Measurements from ENCODE around the gene NR3C2. TPM values are rescaled to one million over a fixed set of nuclear protein-coding genes. Genes with fewer than 3 reads are reported as not detected.

NR3C2 gene
- total RNA-seq, 1 donor from 2014 or later: 25.9 TPM

GRCh38 chr4:148341980-148342800 is 100.0 kb downstream of the NR3C2 start:
- Histone ChIP-seq H3K36me3 (no peaks in the 10 kb centered on the region), H3K27ac (no peak overlapping the region), H3K4me1 (peaks cover 25% of the 10 kb centered on the region), H3K4me3 (peak overlapping the region; percentile 15), H3K27me3 (no peaks in the 10 kb centered on the region), H3K9me3 (no peaks in the 10 kb centered on the region)
- TF ChIP-seq, protein P1, sequence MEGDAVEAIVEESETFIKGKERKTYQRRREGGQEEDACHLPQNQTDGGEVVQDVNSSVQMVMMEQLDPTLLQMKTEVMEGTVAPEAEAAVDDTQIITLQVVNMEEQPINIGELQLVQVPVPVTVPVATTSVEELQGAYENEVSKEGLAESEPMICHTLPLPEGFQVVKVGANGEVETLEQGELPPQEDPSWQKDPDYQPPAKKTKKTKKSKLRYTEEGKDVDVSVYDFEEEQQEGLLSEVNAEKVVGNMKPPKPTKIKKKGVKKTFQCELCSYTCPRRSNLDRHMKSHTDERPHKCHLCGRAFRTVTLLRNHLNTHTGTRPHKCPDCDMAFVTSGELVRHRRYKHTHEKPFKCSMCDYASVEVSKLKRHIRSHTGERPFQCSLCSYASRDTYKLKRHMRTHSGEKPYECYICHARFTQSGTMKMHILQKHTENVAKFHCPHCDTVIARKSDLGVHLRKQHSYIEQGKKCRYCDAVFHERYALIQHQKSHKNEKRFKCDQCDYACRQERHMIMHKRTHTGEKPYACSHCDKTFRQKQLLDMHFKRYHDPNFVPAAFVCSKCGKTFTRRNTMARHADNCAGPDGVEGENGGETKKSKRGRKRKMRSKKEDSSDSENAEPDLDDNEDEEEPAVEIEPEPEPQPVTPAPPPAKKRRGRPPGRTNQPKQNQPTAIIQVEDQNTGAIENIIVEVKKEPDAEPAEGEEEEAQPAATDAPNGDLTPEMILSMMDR (IDR thresholded peaks at IDR 0.05): no peak
- ATAC-seq (peak; percentile 30), DNase-seq (no peak)
- intact Hi-C loops (cut with DNase I): no loop called here

DNA sequence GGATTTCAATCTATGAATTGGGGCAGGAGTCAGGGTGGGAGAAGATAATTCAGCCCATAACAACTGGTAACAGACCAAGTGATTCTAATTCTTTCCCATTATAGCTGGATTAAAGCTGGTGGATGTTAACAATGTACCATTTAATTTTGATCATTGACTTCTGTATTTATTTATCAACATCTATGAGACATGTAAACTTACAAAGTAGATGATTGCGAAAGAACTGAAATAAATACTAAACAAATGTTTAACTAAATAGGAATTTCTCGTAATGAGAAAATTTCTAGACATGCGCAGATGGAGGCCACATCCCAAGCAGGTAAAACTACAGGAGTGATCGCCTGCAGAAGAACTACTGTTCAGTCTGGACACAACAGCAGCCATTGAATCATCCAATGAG is 107.1 kb downstream of the NR3C2 start:
- no peaks in the 10 kb centered on the region for H3K36me3 ChIP-seq
- H3K27ac ChIP-seq: no peak overlapping the region
- no peaks in the 10 kb centered on the region for H3K9me3 ChIP-seq
- H3K4me1 ChIP-seq: no peaks in the 10 kb centered on the region
- ATAC-seq (no peak), DNase-seq (no peak)
- H3K27me3 ChIP-seq: no peaks in the 10 kb centered on the region
- intact Hi-C loops (cut with DNase I): no loop called here
- no peak overlapping the region for H3K4me3 ChIP-seq
- TF ChIP-seq, protein P1 (IDR thresholded peaks at IDR 0.05): no peak

DNA sequence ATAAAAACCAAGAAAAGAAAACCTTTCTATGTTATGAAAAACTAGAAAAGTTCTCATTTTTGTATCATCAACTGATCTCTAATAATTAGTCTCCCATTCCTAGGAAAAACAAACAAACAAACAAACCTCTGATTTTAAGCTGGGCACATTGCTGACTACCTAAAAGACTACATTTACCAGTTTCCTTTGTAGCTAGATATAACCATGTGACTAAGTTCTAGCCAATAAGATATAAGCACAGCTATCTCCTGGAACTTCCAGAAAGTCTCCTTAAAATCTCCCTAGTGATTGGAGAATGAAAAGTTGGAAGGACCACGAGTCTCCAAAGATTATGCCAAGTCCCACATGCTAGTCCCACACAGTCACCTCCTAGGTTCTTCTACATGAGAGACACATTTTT is 108.9 kb downstream of the NR3C2 start:
- ATAC-seq: no peak
- Histone ChIP-seq H3K4me3 (no peak overlapping the region), H3K4me1 (no peaks in the 10 kb centered on the region), H3K36me3 (no peaks in the 10 kb centered on the region), H3K9me3 (no peaks in the 10 kb centered on the region), H3K27ac (no peak overlapping the region), H3K27me3 (no peaks in the 10 kb centered on the region)
- no peak for DNase-seq
- TF ChIP-seq, protein P1 (IDR thresholded peaks at IDR 0.05): no peak
- intact Hi-C loops (cut with DNase I): no loop called here

- ATAC-seq (no peak), DNase-seq (no peak)
- TF ChIP-seq, protein P1 (IDR thresholded peaks at IDR 0.05): no peak
- Histone ChIP-seq H3K4me3 (no peak overlapping the region), H3K36me3 (no peaks in the 10 kb centered on the region), H3K27ac (no peak overlapping the region), H3K9me3 (no peaks in the 10 kb centered on the region), H3K27me3 (no peaks in the 10 kb centered on the region), H3K4me1 (no peaks in the 10 kb centered on the region)
- intact Hi-C loops (cut with DNase I): no loop called here
These were observed 109.7 kb downstream of the NR3C2 start for GRCh38 chr4:148332486-148332885.

DNA sequence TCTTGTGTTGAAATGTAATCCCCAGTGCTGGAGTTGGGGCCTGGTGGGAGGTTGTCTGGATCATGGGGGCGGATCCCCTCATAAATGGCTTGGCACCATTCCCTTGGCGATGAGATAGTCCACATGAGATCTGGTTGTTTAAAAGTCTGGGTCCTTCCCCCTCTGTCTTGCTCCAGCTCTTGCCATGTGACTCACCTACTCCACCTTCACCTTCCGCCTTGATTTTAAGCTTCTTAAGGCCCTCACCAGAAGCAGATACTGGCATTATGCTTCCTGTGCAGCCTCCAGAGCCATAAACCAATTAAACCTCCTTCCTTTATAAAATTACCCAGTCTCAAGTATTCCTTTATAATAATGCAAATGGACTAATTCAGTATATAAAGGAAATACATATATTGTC is 111.5 kb downstream of the NR3C2 start:
- Histone ChIP-seq H3K27ac (no peak overlapping the region), H3K36me3 (no peaks in the 10 kb centered on the region), H3K9me3 (no peaks in the 10 kb centered on the region), H3K4me1 (no peaks in the 10 kb centered on the region), H3K4me3 (no peak overlapping the region), H3K27me3 (no peaks in the 10 kb centered on the region)
- DNase-seq (no peak), ATAC-seq (no peak)
- intact Hi-C loops (cut with DNase I): no loop called here
- TF ChIP-seq, protein P1 (IDR thresholded peaks at IDR 0.05): no peak
